ENCODE measurements around the gene CRYBA4. TPM values are rescaled to one million over a fixed set of nuclear protein-coding genes. Genes with fewer than 3 reads are reported as not detected.

Gene CRYBA4
- total and polyA plus RNA-seq, 2 of the 13 experiments (the other 11 are each of a cell fraction or from before 2014, with no cell fraction given) = not detected

- TF ChIP-seq TRIM22 (IDR thresholded peaks at IDR 0.05) = 0 out of 2 replicates have a peak, but pooled peaks have one; percentile 52
- TF ChIP-seq ZNF512 (CRISPR knock-in tag; IDR thresholded peaks at IDR 0.05) = peak; percentile 75; the same call in 1 of the 2 replicates
- no peak for TF ChIP-seq SMAD1 (CRISPR knock-in tag; IDR thresholded peaks at IDR 0.05; ENCODE audit: borderline replicate concordance, low read depth)
- Histone ChIP-seq H2AFZ (ENCODE audit: low read length) (no peak overlapping the region), H3K9me3 (ENCODE audit: low read length) (no peaks in the 10 kb centered on the region), H3K79me2 (ENCODE audit: insufficient read depth, low read length) (no peaks in the 10 kb centered on the region), H3K4me1 (ENCODE audit: insufficient read depth, low read length) (peaks cover 9% of the 10 kb centered on the region), H4K20me1 (ENCODE audit: insufficient read depth, low read length) (no peaks in the 10 kb centered on the region; the same call in 1 of the 2 replicates), H3K27me3 (ENCODE audit: control insufficient read depth in 1 of 2, insufficient read depth in 2 of 2, low read length in 2 of 2) (peaks cover 7 to 79% of the 10 kb centered on the region in 2 experiments; a peak in 3 of 5 replicates), H3K36me3 (replicated peaks in 1 of 2; ENCODE audit: control insufficient read depth in 1 of 2, insufficient read depth in 2 of 2, low read length in 2 of 2) (no peaks in the 10 kb centered on the region), H3K4me2 (ENCODE audit: low read depth, low read length) (no peak overlapping the region), H3K9ac (ENCODE audit: insufficient read depth, low read depth, low read length) (no peak overlapping the region), H3K4me3 (replicated peaks in 1 of 3; ENCODE audit: insufficient read depth in 1 of 3, low read depth in 2 of 3, low read length in 3 of 3) (no peak overlapping the region), H3K27ac (ENCODE audit: extremely low read length, insufficient read depth, low read length) (no peak overlapping the region)
- no peak for ATAC-seq
- WGBS (ENCODE audit: low lambda C conversion rate) = 0% methylated on average over 2 of the region's 8 CpGs
- ChIA-PET POLR2A (no interaction called here), CTCF (ENCODE audit: low intra/inter-chr PET ratio, low total read pairs) (no interaction called here)
- intact Hi-C loops (cut with micrococcal nuclease; ENCODE audit: unreplicated experiment) (no loop called here), in situ Hi-C loops (cut with HindIII; ENCODE audit: extremely low pct_ligation_motif_present, low pct_unique_long_range_greater_than_20kb) (no loop called here)
- no TSS peak for BruUV-seq (replicated peaks)
- FAIRE-seq = no peak
- no peak for DNase-seq (ENCODE audit: low spot score)
Measured at GRCh38 chr22:26642465-26643417, 21.0 kb downstream of the CRYBA4 start.
